Thoracic aorta endothelial cell (primary cell): ENCODE data around the gene NOC4L. TPM values are rescaled to one million over a fixed set of nuclear protein-coding genes. Genes with fewer than 3 reads are reported as not detected.

ENCODE experiments used
- small RNA-seq: library from RNA; depleted of rRNA; stranded (forward); fragments of <200 nt; gene quantifications from one replicate; pipeline ENCODE3, GENCODE V24; 2012
- total RNA-seq: library from RNA; depleted of rRNA; stranded (reverse); fragments of >200 nt; gene quantifications from 2 replicates; pipeline ENCODE4 v1.2.3, GENCODE V29; 2012

The NOC4L gene
- 16.0 and 28.6 TPM in 2 replicates for total RNA-seq

DNA sequence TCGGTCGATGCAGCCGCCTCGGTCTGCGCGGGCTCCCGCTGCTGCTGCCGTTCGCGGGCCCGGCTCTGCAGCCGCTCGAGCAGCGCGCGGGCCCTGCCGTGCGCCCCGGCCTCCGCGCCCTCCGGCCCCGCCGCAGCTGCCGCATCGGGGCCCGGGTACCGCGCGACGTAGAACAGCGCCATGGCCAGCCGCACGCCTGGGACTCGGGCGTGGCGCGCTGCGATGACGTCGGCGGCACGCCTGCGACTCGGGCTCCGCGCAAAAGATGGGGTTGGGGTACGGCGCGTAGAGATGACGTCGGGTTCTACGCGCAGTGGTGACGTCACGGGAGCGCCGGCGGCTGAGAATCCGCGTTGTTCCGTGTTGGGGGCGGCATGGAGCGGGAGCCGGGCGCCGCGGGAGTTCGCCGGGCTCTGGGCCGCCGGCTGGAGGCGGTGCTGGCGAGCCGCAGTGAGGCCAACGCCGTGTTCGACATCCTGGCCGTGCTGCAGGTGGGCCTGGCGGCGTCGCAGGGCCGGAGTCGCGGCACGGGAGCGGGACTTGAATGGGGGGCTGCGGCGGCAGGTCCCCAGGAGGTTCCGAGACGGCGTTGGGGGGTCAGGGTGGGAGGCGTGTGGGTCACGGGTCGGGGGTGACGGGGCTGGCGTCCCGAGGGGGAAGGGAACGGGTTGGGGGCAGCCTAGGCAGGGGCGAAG lies at the start of gene NOC4L, which contains the start of gene DDX51:
TSS of gene NOC4L (plus strand) at position 343 of the 695 bp plus-strand sequence. CDS start at position 375, 32 bp downstream.
TSS of gene DDX51 (minus strand) at position 205 of the 695 bp plus-strand sequence. CDS start at position 182, 23 bp downstream.

Small RNA genes lying within 50 kb of the gene (small RNA-seq; reads per million reads assigned to genes)
- not detected for gene AC138466.3

Other genes starting within 250 kb of the NOC4L start
- 6.9 and 8.8 TPM in 2 replicates for gene ULK1, start 249.8 kb upstream of the NOC4L start, total RNA-seq
- 19.5 and 20.2 TPM in 2 replicates for gene PUS1, start 215.2 kb upstream of the NOC4L start, total RNA-seq
- gene EP400, start 194.5 kb upstream of the NOC4L start, total RNA-seq: 28.1 and 28.3 TPM in 2 replicates
- gene DDX51, start 138 bp upstream of the NOC4L start, total RNA-seq: 12.3 and 13.4 TPM in 2 replicates
- gene GALNT9, start 185.1 kb downstream of the NOC4L start, total RNA-seq: 0.40 TPM in 1 of 2 replicates, not detected in the other